ENCODE measurements around the gene NDUFA9. TPM values are rescaled to one million over a fixed set of nuclear protein-coding genes. Genes with fewer than 3 reads are reported as not detected.

Gene NDUFA9
- total RNA-seq, 1 donor from 2014 or later: 68.1 TPM

DNA sequence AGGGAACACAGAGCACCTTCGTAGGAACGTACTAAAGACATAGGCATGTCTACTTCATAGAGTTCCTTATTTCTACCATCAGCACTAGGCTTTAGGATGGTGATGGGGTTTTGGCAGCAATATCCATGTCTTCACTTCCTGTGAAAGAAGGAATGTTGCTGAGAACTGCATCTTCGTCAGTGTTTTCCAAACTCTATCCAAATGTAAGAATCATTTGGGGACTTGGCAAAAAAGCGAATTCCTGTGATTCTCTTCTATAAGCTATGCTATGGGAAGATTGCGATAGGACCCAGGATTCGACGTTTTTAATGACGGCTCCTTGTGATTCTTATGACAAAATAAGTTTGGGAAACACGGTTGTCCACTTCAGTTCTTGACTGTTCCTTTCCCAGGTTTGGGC lies 39.8 kb upstream of the NDUFA9 start:
- TF ChIP-seq, protein P1, sequence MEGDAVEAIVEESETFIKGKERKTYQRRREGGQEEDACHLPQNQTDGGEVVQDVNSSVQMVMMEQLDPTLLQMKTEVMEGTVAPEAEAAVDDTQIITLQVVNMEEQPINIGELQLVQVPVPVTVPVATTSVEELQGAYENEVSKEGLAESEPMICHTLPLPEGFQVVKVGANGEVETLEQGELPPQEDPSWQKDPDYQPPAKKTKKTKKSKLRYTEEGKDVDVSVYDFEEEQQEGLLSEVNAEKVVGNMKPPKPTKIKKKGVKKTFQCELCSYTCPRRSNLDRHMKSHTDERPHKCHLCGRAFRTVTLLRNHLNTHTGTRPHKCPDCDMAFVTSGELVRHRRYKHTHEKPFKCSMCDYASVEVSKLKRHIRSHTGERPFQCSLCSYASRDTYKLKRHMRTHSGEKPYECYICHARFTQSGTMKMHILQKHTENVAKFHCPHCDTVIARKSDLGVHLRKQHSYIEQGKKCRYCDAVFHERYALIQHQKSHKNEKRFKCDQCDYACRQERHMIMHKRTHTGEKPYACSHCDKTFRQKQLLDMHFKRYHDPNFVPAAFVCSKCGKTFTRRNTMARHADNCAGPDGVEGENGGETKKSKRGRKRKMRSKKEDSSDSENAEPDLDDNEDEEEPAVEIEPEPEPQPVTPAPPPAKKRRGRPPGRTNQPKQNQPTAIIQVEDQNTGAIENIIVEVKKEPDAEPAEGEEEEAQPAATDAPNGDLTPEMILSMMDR (IDR thresholded peaks at IDR 0.05): no peak

DNA sequence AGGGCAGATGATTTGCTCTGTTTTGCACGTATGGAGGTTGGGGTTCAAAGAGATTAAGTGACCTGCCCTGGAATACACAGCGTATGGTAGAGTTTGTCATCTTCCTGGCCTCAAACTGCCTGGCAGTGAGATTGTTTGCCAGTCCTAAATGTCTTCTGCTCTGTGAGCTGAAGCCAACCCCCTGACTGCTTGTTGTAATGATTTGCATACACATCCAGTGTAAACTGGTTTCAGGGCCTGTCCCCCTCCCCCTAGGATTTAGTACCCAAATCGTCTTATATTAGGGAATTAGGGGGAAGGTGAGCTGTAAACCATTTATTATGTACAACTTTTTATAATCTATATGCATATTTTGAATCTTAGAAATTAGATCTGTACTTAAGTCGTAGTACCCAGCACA lies 38.4 kb upstream of the NDUFA9 start:
- Mint-ChIP-seq H3K27ac (ENCODE audit: unreplicated experiment) (no peak overlapping the region), H3K9me3 (ENCODE audit: low read depth) (no peaks in the 10 kb centered on the region), H3K27me3 (ENCODE audit: low read depth) (no peaks in the 10 kb centered on the region), H3K4me3 (ENCODE audit: unreplicated experiment) (no peak overlapping the region), H3K36me3 (ENCODE audit: low read depth) (peaks cover 34% of the 10 kb centered on the region), H3K4me1 (ENCODE audit: low read depth) (peaks cover 15% of the 10 kb centered on the region)
- TF ChIP-seq, protein P1 (IDR thresholded peaks at IDR 0.05): no peak
- no peak for DNase-seq (ENCODE audit: low spot score)

More for the DNA sequence above, 39.8 kb upstream of the NDUFA9 start:
- Mint-ChIP-seq H3K9me3 (ENCODE audit: low read depth) (no peaks in the 10 kb centered on the region), H3K27me3 (ENCODE audit: low read depth) (peaks cover 3% of the 10 kb centered on the region), H3K4me1 (ENCODE audit: low read depth) (peaks cover 26% of the 10 kb centered on the region), H3K4me3 (ENCODE audit: unreplicated experiment) (no peak overlapping the region), H3K36me3 (ENCODE audit: low read depth) (peaks cover 24% of the 10 kb centered on the region), H3K27ac (ENCODE audit: unreplicated experiment) (no peak overlapping the region)
- DNase-seq (ENCODE audit: low spot score): no peak

DNA sequence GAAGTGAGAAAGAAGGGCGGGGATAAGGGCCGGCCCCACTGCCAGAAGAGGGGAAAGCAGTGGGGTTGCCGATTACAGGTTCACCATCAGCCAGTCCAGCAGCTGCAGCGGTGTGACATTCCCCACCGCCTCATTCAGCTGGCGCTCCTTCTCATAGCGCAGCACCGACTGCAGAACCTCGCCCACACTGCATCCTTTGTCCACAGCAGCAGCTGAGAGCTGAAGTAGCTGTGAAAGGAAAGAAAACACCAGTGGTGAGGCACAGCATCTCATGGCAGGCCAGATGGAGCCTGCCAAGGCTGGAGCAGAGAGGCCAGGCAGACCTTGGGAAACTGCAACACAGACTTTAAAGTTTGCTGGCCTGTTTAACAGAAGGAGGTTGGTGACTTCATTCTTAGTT lies 33.2 kb upstream of the NDUFA9 start:
- peaks cover 31% of the 10 kb centered on the region for H3K36me3 Mint-ChIP-seq (ENCODE audit: low read depth)
- TF ChIP-seq, protein P1 (IDR thresholded peaks at IDR 0.05): no peak

DNA sequence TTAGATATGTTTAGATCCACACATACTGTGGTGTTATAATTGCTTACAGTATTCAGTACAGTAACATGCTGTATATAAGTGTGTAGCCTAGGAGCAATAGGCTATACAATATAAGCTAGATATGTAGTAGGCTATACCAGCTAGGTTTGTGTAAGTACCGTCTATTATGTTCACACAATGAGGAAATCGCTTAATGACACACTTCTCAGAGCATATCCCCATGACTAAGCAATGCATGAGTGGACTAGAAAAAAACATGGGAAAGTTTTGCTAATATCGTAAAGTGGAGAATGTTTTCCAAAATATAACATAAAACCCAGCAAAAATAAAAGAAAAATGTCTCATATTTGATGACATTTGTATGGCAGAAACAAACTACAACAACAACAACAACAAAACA lies 27.4 kb upstream of the NDUFA9 start:
- H3K4me3 Mint-ChIP-seq (ENCODE audit: unreplicated experiment): no peak overlapping the region
- TF ChIP-seq, protein P1 (IDR thresholded peaks at IDR 0.05): no peak
- no peaks in the 10 kb centered on the region for H3K9me3 Mint-ChIP-seq (ENCODE audit: low read depth)
- peaks cover 21% of the 10 kb centered on the region for H3K27me3 Mint-ChIP-seq (ENCODE audit: low read depth)
- no peaks in the 10 kb centered on the region for H3K4me1 Mint-ChIP-seq (ENCODE audit: low read depth)
- DNase-seq (ENCODE audit: low spot score): no peak
- no peaks in the 10 kb centered on the region for H3K36me3 Mint-ChIP-seq (ENCODE audit: low read depth)
- H3K27ac Mint-ChIP-seq (ENCODE audit: unreplicated experiment): no peak overlapping the region

More for the DNA sequence above, 33.2 kb upstream of the NDUFA9 start:
- Mint-ChIP-seq H3K27me3 (ENCODE audit: low read depth) (no peaks in the 10 kb centered on the region), H3K4me3 (ENCODE audit: unreplicated experiment) (no peak overlapping the region), H3K4me1 (ENCODE audit: low read depth) (no peaks in the 10 kb centered on the region), H3K27ac (ENCODE audit: unreplicated experiment) (no peak overlapping the region), H3K9me3 (ENCODE audit: low read depth) (no peaks in the 10 kb centered on the region)
- DNase-seq (ENCODE audit: low spot score): no peak

DNA sequence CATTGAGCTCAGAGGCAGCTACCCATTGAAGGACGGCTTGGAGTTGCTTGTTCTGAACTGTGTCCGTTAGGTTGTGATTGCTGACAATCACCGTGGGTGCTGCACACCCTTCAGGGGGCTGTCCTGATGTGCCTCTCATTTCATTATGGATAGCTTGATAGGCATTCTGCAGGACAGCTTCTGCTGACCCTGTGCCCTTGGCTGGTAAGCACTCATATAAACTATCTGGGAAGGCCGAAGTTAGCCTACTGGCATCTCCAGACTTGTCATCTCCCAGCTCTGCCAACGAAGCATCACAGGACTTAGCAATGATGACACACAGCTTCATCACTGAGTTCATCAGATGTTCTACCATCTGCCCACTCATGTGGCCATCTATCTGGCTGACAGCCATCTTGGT lies 22.4 kb upstream of the NDUFA9 start:
- Mint-ChIP-seq H3K4me1 (ENCODE audit: low read depth) (no peaks in the 10 kb centered on the region), H3K27ac (ENCODE audit: unreplicated experiment) (no peak overlapping the region), H3K4me3 (ENCODE audit: unreplicated experiment) (no peak overlapping the region), H3K27me3 (ENCODE audit: low read depth) (peaks cover 47% of the 10 kb centered on the region), H3K36me3 (ENCODE audit: low read depth) (no peaks in the 10 kb centered on the region), H3K9me3 (ENCODE audit: low read depth) (no peaks in the 10 kb centered on the region)
- TF ChIP-seq, protein P1 (IDR thresholded peaks at IDR 0.05): no peak
- no peak for DNase-seq (ENCODE audit: low spot score)
